ENCODE results near the gene CCL20.

The CCL20 gene

GRCh38 chr2:227822416-227823003, 8.9 kb downstream of the CCL20 start:
- TF ChIP-seq CTCF (IDR thresholded peaks at IDR 0.05; ENCODE audit: control insufficient read depth, extremely low read depth, insufficient read depth): no peak
- no peak overlapping the region for H3K4me3 ChIP-seq (ENCODE audit: low read depth, low read length)
- no peak for DNase-seq (ENCODE audit: low read depth)

- TF ChIP-seq CTCF (IDR thresholded peaks at IDR 0.05; ENCODE audit: control insufficient read depth, extremely low read depth, insufficient read depth): no peak
- no peak for DNase-seq (ENCODE audit: low read depth)
- H3K4me3 ChIP-seq (ENCODE audit: low read depth, low read length): no peak overlapping the region
Measured at GRCh38 chr2:227823922-227824321, 10.3 kb downstream of the CCL20 start.

GRCh38 chr2:227824711-227825110, 11.1 kb downstream of the CCL20 start:
- no peak overlapping the region for H3K4me3 ChIP-seq (ENCODE audit: low read depth, low read length)
- TF ChIP-seq CTCF (IDR thresholded peaks at IDR 0.05; ENCODE audit: control insufficient read depth, extremely low read depth, insufficient read depth): no peak
- DNase-seq (ENCODE audit: low read depth): no peak

GRCh38 chr2:227826019-227826521, 12.4 kb downstream of the CCL20 start:
- no peak overlapping the region for H3K4me3 ChIP-seq (ENCODE audit: low read depth, low read length)
- DNase-seq (ENCODE audit: low read depth): no peak
- no peak for TF ChIP-seq CTCF (IDR thresholded peaks at IDR 0.05; ENCODE audit: control insufficient read depth, extremely low read depth, insufficient read depth)

GRCh38 chr2:227826563-227826962, 12.9 kb downstream of the CCL20 start:
- no peak for TF ChIP-seq CTCF (IDR thresholded peaks at IDR 0.05; ENCODE audit: control insufficient read depth, extremely low read depth, insufficient read depth)
- H3K4me3 ChIP-seq (ENCODE audit: low read depth, low read length): no peak overlapping the region
- DNase-seq (ENCODE audit: low read depth): no peak

- DNase-seq (ENCODE audit: low read depth): no peak
- no peak overlapping the region for H3K4me3 ChIP-seq (ENCODE audit: low read depth, low read length)
- TF ChIP-seq CTCF (IDR thresholded peaks at IDR 0.05; ENCODE audit: control insufficient read depth, extremely low read depth, insufficient read depth): no peak
Measured at GRCh38 chr2:227827143-227827542, 13.5 kb downstream of the CCL20 start.

- H3K4me3 ChIP-seq (ENCODE audit: low read depth, low read length): no peak overlapping the region
- DNase-seq (ENCODE audit: low read depth): no peak
- TF ChIP-seq CTCF (IDR thresholded peaks at IDR 0.05; ENCODE audit: control insufficient read depth, extremely low read depth, insufficient read depth): no peak
Measured at GRCh38 chr2:227828477-227828912, 14.9 kb downstream of the CCL20 start.
